RCC 7860 (cell line): ENCODE data around the gene FKBP2.

Experiments used
- DNase-seq: peaks from one replicate; pipeline ENCODE4 v3.0.0-alpha.2; 2015; ENCODE audit warnings: low spot score
- FAIRE-seq: peaks from 2 replicates; lab custom pipeline; 2012; peaks lifted over from hg19 to GRCh38; lab: Jason Lieb, UNC

FKBP2 gene

DNA sequence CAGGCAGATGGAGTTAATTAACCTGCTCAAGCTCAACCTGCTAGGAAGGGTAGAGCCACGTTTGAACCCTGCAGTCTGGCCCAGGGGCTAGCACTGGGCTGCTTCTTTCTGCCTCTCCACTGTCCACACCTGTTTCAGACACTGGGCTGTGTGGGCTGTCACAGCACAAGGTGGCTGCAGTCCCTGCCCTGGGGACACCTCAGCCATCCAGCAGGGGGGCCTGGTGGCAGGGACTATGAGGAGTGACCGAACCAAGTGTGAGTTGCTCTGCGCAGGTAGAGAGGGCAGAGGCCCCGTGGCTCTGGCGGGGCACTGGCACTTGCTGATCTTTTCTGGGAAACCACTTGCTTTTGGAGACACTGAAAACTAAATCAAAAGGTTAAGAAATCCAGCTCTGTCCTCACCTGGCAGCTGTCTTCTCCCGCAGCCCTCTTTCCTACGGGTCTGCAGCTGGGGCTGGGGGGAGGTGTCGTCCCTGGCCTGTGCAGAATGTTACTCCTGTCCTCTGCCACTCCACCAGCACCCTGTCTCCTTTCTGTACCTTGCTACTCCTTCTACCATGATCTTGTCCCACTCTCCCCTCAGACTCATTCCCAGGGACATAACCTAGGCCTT, 37.8 kb downstream of the FKBP2 start:
- FAIRE-seq: no peak
- no peak for DNase-seq

DNA sequence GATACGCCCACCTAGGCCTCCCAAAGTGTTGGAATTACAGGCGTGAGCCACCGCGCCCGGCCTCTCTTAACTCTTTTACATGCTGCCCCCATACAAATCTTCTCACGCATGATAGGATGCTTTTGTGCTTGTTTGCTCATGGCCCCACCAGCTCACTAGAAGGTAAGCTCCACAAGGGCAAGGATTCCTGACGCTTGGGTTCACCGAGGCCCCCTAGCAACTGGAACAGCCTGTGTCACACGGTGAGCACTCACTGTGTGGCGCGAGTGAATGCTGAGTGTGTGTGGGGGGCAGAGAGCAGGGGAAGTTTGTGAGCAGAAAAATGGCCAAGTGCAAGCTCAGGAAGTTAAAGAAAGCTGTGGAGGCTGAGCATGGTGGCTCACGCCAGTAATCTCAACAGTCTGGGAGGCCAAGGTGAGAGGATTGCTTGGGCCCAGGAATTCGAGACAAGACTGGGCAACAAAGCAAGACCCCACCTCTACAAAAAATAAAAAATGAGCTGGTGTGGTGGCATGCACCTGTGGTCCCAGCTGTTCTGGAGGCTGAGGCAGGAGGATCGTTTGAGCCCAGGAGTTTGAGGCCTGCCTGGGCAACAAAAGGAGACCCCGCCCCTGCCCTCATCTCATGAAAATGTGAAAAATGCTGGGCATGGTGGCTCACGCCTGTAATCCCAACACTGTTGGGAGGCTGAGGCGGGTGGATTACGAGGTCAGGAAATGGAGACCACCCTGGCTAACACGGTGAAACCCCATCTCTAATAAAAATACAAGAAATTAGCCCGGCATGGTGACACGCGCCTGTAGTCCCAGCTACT, 41.3 kb downstream of the FKBP2 start:
- no peak for DNase-seq
- FAIRE-seq: no peak

DNA sequence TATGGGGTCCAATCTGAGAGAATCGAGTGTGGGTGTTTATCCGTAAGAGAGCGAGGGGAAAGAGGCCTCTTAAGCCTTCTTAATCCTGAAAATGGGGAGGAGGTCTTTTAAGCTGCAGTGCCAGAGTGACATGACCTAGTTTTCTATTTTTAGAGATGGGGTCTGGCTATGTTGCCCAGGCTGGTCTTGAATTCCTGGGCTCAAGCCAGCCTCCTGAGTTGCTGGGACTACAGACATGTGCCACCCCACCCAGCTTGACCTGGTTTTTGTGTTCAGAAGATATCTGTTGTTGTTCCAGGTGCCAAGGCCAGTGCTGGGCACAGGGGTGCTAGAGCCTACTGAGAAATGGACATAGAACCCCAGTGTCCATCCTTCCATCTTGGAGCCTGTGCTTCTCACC, 42.2 kb downstream of the FKBP2 start:
- FAIRE-seq: no peak
- DNase-seq: no peak

DNA sequence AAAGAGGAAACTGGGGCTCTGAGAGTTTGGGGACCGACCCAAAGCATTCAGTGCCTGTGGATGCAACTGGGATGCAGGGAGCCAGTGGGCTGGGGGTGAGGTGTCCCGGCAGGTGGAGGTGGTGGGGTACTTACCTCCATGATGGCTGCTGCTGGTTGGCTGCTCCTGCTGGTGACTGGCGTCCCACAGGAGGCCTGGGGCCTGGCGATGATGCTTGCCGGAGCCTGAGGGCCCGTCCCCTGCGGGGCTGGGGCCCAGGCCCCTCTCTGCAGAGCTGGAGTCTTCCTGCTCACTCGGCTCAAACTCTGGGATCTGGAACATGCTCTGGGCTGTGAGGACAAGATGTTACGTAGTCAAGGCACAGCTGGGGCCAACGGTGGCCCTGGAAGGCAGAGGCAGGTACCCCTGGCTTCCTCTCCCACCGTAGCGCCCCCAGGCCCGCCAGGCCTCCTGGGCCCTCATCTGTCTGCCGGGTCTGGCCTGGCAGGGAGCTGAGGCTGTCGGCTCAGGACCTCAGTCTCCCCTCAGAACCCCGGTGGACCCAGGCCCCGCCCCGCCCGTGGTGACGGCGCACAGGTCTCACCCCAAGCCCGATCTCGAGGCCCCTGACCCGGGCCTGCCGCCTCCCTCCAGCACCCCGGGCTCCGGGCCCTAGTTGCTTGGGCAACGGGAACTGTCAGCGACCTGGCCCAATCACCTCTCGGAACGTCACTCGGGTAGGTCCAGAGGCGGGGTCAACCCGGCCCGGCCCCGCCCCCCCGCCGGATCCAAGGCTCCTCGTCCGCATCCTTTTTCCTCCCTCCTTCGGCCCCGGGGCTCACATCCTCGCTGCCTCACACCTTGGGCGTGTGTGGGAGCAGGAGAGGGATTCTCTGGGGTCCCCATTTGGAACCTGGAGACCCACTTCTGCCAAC, 43.4 kb downstream of the FKBP2 start, which contains the start of gene BAD:
TSS of gene BAD (minus strand) at position 618 of the 914 bp plus-strand sequence. CDS start at position 321, 297 bp downstream.
- DNase-seq (peak; percentile 77), FAIRE-seq (peak; percentile 16)

DNA sequence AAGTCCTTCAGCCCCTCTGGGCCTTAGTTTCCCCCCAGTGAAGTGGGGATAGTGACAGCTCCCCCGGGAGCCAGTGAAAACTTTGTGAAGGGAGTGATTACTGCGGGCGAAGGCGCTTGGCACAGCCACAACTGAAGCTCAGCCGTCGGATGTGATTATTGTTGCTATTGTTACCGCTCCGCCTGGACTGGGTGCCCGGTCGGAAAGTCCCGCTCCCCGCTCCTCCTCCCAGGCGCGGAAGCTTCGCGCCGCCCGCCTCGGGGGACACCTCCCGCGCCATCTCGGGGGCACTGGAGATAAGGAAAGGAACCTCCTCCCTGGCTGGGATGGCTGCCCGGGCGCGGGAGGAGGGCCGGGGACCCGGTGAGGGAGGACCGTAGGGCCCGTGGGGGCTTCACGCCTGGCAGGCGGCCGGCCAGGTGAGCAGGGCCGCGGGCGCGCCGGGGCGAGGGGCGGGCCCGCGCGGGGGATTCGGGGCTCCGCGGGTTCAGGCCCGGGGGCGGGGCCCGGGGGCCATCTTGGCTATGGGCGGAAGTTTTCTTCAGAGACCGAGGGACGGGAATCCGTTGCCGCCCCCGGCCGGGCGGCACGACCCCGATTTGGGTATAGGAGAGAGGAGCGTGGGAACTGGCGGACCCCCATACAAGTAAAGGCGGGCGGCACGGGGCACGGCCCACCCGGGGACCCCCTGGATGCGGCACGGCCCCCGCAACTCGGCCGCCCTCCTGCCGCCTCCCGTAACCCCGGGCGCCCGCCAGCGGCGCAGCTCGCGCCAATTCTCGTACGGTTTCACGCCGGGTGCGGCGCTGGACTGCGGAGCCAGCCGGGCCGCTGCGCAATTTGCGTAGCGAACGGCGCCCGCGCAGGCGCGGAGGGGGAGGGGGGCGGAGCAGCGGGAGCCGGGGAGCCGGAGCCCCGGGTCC, 44.3 kb downstream of the FKBP2 start, which contains the start of gene GPR137:
TSS of gene GPR137 (plus strand) at position 887 of the 923 bp plus-strand sequence. CDS start 677 bp downstream, outside the sequence.
- FAIRE-seq (no peak), DNase-seq (peak; percentile 43)

DNA sequence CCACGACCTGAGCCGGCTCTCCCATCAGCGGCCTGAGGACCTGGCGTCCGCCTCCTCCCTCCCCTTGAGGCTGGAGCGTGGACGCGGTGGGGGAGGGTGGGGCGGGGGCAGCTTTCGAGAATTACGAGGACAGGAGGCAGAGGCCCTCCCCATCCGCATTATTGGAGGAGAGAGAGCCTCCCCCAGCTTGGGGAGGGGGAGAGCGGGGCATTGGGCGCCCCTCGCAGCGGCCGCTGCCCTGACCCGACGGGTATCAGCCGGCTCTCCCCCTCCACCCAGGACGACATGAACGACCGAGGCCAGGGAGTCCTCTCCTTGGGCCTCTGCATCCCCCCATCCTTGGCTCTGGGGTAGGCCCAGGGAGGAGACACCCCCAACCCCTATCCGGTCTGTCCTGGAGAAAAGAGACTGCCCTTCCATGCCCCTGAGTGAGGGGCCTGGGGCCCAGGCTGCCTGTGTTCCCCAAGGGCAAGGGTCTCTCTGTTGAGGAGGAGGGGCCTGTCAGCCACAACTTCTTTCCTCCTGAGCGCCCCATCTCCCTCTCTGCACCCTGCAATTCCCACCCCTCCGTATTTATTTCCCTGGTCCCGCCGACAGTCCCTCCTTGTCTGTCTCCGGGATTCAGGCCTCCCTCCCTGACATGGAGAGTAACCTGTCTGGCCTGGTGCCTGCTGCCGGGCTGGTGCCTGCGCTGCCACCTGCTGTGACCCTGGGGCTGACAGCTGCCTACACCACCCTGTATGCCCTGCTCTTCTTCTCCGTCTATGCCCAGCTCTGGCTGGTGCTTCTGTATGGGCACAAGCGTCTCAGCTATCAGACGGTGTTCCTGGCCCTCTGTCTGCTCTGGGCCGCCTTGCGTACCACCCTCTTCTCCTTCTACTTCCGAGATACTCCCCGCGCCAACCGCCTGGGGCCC, 45.2 kb downstream of the FKBP2 start:
- FAIRE-seq: no peak
- peak; percentile 31 for DNase-seq

DNA sequence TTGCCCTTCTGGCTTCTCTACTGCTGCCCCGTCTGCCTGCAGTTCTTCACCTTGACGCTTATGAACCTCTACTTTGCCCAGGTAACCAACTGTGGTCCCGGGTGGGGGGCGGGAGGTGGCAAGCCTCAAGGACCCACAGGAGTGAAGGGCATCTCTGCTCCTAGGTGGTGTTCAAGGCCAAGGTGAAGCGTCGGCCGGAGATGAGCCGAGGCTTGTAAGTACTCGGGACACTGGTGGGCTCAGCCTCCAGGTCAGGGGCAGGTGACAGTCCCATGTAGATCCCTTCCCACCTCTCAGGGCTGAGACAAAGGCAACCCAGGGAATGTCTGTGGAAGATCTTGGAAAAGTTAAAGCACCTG, 45.9 kb downstream of the FKBP2 start:
- FAIRE-seq (no peak), DNase-seq (no peak)

DNA sequence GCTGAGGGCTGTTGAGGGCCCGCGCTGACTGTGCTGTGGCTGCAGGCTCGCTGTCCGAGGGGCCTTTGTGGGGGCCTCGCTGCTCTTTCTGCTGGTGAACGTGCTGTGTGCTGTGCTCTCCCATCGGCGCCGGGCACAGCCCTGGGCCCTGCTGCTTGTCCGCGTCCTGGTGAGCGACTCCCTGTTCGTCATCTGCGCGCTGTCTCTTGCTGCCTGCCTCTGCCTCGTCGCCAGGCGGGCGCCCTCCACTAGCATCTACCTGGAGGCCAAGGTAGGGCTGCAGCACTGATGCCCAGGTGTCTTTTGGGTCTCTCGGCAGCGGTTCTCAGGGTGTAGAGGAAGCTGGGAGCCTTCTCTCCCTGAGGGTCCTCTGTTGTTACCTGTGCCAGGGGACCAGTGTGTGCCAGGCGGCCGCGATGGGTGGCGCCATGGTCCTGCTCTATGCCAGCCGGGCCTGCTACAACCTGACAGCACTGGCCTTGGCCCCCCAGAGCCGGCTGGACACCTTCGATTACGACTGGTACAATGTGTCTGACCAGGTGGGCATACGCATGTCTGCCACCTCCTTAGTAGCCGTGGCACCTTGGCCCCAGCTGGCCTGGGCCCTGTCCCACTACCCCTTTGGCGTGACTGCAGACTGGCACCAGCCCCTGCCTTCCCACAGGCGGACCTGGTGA, 46.9 kb downstream of the FKBP2 start:
- DNase-seq (no peak), FAIRE-seq (no peak)

DNA sequence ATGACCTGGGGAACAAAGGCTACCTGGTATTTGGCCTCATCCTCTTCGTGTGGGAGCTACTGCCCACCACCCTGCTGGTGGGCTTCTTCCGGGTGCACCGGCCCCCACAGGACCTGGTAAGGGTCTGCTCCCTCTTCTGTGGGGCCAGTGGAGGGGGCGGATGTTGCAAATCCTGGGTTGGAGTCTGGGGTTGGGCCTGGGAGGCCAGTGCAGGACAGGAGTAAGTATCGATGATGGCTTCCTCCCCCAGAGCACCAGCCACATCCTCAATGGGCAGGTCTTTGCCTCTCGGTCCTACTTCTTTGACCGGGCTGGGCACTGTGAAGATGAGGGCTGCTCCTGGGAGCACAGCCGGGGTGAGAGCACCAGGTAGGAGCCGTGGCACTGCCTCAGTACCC, 47.5 kb downstream of the FKBP2 start:
- no peak for FAIRE-seq

DNA sequence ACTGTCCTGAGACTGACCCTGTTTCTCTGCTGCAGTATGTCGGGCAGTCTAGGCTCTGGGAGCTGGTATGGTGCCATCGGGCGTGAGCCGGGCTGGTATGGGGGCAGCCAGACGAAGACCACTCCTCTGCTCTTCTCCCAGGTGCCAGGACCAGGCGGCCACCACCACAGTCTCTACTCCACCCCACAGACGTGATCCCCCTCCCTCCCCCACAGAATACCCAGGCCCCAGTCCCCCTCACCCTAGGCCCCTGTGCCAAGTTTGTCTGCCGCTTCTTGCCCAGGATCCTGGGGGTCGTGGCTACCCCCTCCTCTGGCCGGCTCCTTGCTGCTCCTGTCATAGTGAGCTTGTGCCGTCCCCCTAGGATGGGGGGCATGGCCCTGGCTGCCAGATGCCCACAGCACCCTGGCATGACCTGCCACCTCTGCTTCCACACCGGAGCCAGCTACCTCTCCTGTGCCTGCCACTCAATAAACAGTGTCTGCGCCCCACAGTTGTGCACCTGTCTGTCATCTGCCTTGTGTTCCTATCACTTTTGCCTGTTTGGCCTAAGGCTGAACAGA, 48.2 kb downstream of the FKBP2 start:
- no peak for FAIRE-seq
- no peak for DNase-seq

More for the DNA sequence above, 47.5 kb downstream of the FKBP2 start:
- DNase-seq: no peak

DNA sequence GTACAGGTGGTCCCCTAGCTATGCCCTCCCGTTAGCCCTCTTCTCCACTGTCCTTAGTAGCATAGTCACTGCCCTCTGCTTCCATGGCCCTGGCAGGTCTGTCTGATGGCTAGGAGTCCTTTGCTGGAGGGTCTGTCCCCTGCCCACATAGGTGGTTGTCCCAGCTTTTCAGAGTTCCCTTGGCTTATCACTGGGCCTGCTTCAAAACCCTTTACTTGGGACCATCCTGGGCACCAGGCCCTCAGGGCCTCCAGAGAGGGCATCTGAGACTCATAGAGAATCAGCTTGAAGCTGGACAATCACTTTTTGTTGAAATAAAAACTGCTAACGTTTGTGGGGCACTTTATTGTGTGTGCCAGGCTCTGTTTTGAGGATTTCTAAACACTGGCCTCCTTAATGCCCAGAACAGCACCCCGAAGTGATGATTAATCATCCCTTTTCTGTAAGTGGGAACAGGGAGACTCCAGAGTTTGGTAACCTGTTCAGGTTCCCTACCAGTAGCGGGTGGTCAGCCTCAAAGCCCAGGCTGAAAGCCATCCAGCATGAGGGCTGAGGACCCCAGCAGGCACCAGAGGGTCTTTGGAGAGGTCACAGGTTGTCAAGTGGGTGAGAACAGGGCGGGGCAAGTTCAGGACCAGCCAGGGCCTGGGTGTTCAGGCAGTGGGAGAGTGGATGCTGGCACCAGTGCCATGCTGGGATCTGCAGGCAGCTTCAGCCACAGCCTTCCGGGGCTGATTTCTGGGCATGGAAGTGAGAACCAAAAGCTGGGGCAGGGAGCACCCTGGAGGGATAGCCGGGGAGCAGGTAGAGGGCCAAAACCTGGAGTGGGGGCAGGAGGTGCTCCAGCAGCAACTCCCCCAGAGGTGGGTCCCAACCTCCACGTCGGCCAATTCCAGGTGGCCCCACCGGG, 49.7 kb downstream of the FKBP2 start:
- DNase-seq (no peak), FAIRE-seq (no peak)

DNA sequence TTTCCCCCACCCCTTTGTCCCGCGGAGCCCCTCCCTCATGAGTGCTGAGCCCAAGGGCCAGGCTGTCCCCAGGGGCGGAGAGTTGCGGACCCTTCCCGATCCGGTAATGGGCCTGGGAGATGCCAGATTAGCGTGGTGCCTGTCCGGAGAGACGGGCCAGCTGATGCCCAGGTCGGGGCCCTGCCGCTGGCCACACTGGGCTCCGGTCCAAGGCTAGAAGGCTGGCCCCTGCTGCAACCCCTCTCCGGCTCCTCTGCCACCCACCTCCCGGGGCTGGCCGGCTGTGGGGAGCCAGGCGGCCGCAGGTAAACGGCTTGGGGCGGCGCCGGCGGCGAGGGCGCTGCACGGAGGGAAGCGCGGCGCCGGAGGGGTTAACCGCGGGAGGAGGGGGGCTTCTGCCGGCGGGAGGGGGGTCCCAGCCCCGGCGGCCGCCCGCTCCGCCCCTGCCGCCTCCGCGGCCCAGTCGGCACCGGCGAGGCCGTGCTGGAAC, 50.4 kb downstream of the FKBP2 start, which contains the start of gene KCNK4:
TSS of gene KCNK4 (plus strand) at position 41 of the 490 bp plus-strand sequence. CDS start 1,717 bp downstream, outside the sequence.
- DNase-seq (no peak), FAIRE-seq (no peak)

DNA sequence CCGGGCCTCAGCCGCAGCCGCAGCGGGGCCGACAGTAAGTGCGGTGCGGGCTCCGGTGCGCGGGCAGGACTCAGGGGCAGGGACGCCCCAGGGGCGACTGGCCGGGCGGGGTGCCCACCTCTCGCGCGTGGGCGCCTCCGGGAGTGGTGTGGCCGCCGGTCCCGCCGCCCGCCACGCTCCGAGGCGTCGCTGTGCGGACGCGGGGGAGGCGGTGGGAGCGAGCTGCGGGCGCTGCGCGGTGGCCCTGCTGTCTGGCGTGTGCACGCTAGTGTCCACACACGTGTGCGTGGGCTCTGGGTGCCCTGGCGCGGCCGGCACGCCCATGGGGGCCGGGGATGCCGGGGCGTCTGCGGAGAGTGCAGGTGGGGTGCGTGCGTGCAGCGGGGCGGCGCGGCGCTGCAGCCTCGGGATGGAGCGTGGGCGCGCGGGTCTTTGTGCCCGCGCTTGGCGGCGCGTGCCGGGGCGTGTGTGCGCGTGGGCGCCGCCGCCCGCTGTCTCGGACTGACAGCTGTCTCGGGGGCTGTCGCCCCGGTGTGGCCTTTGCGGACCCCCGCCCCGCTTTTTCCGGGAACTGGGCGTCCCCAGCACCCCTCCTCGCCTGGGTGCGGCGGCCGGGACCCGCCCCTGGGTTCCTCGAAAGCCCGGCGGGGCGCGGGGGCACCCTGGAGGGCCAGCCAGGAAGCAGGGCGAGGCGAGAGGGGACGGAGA, 51.0 kb downstream of the FKBP2 start:
- DNase-seq (no peak), FAIRE-seq (no peak)

DNA sequence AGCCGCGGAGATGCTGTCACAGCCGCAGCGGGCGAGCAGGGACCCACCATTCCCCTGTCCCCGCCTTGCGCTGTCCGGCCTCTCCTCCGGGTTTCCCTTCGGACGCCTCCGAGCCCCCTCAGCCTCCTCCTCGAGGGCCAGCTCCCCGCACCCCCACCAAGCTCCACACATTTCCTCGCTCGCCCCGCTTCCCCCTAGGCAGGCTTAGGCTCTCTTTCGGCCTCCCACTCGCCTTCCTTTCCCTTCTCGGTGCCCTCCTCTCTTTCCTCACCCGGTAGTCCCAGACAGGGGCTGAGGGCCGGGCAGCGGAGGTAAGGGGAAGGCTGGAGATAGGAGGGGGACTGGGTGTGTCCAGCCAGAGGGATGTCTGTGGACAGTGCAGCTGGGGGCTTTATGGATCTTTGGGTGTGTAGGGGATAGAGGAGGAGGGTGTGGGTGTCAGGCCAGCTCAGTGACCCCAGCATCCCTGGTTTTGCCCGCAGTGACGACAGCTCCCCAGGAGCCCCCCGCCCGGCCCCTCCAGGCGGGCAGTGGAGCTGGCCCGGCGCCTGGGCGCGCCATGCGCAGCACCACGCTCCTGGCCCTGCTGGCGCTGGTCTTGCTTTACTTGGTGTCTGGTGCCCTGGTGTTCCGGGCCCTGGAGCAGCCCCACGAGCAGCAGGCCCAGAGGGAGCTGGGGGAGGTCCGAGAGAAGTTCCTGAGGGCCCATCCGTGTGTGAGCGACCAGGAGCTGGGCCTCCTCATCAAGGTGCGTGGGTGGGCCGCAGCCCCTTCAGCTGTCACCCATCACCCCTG, 51.8 kb downstream of the FKBP2 start:
- FAIRE-seq: no peak
- DNase-seq: no peak
